ENCODE data around the gene MT1F.
A peak's percentile ranks its signal among the peaks of the same experiment; 100 is the strongest.
"Not testable (repeated sequence)": the region's sequence is repeated elsewhere in the genome, so short reads cannot be mapped to it uniquely, and the experiment has no call there.

Gene MT1F

DNA sequence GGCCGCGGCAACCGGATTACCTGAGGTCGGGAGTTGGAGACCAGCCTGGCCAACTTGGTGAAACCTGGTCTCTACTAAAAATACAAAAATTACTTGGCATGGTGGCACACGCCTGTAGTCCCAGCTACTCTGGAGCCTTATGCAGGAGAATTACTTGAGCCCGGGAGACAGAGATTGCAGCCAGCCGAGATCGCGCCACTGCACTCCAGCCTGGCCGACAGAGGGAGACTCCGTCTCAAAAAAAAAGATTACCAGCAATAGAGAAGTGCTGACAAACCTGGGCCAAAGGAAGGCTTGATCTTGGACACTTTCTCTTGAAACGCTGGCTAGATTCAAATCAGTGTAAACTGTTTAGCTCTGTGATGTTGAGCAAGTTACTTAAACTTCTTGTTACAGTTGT lies 16.2 kb downstream of the MT1F start:
- DNase-seq: peak; percentile 30

DNA sequence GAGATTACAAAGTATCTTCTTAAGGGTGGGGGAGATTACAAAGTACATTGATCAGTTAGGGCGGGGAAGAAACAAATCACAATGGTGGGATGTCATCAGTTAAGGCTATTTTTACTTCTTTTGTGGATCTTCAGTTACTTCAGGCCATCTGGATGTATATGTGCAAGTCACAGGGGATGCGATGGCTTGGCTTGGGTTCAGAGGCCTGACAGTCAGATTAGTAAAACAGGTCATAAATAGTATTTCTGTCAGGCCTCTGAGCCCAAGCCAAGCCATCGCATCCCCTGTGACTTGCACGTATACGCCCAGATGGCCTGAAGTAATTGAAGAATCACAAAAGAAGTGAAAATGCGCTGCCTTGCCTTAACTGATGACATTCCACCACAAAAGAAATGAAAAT lies 16.8 kb downstream of the MT1F start:
- not testable (repeated sequence) for DNase-seq

DNA sequence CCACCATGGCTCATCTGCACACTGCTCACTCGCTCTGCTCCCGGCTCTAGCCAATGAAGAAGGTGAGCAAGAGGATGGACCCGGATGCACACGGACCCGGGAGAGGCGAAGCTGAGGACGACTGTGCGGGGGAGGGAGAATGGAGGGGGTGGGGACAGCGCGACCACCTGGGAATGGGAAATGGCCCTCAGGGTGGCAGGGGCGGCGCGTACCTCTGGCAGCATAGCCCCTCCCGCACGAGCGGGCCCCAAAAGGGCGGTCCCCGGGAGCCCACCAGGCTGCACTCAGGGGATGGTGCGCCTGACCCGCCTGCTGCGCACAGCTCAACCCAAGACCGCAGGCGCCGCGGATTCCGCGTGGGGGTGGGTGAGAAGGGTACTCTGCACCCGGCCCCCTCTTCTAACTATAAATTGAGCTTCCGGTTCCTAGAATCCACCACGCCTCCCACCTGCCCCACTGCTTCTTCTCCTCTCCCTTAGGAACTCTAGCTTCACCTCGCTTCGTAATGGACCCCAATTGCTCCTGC lies 18.0 kb downstream of the MT1F start:
- DNase-seq: peak; percentile 20

DNA sequence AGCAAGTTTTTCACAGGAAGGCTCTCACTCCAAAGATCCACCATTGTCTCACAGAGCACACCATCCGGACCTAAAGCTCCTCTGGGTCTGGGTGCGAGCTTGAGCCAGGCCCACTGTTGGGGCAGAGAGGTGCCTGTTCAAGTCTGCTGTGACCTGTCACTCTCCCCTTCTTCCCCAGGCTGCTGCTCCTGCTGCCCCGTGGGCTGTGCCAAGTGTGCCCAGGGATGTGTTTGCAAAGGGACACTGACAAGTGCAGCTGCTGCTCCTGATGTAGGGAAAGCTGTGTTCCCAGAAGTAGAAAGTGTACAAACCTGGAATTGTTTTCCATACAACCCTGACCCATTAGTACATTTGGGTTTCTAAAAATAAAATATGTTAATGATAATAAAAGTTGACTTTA lies 19.7 kb downstream of the MT1F start:
- DNase-seq: no peak

DNA sequence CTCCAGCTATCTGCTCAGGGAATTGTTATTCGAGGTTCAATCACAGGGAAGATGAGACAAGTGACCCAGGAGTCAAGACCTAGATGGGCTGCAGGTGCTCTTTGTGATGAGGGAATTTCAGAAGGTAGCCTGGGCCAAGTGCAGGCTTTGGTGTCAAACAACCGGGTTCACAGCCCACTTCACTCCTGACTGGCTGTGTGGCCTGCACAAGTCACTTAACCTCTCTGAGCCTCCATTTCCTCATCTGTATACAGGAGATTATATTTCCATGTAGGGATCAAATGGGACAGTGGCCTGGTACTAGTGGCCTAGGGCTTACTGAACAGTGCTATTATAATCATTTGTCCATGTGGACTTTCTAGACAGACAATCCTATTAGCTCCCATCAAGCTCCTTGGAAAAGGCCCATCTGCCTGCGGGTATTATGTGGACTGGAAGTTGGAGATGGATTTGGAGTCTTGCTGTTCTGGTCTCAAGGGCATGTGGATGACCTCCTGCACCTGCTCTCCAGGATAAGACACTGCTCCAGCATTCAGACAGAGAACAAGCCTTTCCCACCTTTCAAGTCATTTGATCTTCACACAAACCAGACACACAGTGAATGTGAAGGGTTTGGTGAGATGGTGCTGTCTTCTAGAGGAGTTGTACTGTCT lies 21.4 kb downstream of the MT1F start:
- DNase-seq: no peak

DNA sequence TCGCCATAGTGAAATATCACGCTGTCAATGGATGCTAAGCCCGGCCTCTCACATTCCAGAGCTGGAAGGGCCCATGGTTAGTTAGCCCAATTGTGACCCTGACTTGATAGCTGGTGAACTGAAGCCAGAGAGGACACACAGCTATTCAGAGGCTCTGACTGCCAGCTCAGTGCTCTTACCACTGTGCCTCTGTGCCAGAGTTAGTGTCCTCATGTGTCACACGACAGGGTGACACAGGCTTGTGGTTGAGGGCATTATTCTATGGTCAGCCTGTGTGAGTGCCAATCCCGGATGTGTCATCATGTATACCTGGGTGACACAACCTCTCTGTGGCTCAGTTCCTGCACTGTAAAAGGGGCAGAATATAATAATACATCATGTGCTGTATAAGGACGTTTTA lies 22.1 kb downstream of the MT1F start:
- peak; percentile 38 for DNase-seq

DNA sequence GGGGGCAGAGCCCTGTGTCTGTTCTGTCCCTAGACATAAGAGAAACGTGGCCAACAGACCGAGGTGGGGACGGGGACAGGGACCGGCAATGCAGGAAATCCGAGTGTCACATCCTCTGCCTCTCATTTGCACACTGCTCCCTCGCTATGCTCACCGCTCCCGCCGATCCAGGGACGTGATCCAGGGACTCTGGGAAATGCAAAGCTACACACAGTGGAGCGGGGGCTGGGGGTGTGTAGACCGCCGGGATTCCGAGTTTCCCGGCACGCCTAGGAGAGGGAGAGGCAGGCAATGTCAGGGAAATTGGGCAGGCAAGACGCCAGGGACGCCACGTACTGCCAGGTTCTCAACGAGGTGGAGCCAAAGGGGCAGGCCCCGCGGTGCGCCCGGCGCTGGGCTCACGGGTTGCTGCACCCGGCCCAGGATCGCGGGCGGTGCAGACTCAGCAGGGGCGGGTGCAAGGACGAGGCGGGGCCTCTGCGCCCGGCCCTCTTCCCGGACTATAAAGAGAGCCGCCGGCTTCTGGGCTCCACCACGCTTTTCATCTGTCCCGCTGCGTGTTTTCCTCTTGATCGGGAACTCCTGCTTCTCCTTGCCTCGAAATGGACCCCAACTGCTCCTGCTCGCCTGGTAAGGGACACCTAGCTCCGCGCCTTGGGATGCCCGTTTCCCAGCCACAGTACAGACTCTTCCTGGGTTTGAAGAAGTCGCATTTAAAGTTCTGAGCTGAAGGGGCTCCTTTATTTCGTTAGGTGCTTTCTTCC lies 24.4 kb downstream of the MT1F start, which contains the start of gene MT1X:
Gene MT1X, plus strand, starts transcription at position 532 of the 764 bp plus-strand sequence. Its CDS starts 71 bp downstream, at position 603.
- peak; percentile 93 for DNase-seq

DNA sequence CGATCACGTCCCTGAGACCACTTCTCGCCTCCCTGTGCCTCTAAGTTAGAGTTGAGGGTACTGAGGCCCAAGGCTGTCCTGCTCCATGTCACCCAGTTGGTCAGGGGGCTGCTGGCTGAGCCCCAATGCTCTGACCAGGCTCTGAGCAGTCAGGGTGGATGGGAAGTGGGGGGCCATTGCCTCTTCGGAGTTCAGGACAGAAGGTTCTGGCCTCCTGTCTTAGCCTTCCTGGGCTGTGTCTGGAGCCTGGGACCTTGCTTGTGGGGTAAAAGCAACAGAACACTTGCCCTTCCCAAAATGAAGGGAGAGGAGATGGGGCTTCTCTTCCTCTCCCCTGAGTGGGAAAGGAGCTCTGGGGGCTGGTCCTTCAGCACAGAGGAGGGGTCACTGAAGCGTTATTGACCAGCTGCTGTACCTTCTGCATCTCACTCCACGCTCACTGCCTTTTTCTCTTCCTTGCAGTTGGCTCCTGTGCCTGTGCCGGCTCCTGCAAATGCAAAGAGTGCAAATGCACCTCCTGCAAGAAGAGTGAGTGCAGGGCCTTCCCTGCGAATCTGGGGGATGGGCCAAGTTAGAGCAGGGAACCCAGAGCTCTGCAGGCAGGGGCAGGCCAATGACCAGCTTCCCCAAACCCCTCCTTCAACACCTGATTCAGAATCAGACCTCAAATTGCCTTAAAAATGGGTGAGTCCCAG lies 25.1 kb downstream of the MT1F start:
- DNase-seq: peak; percentile 14

DNA sequence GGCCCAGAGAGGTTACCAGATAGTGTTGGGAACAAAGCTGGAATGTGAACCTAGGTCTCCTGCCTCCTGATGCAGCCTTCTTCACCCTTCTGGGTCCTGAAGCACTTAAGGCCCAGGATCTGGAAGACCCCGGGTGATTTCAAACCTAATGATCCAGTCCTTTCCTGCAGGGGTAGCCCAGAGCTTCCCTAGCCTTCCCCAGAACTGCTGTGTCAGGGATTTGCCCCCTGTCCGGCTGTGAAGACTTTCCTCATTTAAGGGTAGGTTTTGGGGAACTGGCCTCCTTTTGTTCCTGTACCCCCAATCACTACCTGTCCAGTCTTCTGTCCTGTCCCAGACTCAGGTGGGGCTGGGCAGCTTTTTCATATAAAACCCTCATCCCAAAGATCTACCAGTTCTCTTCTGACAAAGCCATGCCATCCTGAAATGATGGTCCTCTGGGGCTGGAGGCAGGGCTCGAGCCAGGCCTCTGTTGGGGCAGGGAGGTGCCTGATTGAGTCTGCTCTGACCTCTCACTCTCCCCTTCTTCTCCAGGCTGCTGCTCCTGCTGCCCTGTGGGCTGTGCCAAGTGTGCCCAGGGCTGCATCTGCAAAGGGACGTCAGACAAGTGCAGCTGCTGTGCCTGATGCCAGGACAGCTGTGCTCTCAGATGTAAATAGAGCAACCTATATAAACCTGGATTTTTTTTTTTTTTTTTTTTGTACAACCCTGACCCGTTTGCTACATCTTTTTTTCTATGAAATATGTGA lies 25.8 kb downstream of the MT1F start:
- DNase-seq: no peak

DNA sequence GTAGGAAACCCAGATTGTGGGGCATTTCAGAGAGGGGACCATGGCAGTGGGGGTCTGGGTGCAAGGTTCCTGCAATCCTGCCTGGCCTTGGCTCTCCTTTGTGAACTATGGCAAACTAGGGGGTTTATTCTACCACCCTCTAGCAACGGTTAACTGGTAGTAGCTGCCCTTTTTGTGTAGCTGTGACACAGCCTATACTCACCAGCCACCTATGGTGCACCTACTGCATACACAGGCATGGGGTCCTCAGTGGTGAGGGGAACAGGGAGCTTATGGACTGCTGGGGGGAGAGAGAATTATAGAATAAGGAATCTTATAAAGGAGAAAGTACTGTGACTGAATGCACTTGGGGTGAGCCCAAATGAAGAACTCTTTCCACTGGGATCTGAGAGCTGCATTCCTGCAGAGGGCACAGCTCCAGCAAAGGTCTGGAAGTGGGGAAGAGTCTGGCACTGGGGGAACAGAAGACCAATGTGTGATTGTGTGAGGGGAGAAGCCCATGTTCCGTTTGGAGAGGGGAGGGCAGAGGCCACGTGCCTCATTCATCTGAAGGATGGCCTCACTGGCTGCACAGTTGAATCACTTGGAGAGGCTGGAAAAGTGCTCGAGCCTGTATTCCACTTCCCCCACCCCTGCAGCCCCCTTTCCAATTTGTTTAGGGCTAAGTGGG lies 26.6 kb downstream of the MT1F start:
- DNase-seq: no peak

DNA sequence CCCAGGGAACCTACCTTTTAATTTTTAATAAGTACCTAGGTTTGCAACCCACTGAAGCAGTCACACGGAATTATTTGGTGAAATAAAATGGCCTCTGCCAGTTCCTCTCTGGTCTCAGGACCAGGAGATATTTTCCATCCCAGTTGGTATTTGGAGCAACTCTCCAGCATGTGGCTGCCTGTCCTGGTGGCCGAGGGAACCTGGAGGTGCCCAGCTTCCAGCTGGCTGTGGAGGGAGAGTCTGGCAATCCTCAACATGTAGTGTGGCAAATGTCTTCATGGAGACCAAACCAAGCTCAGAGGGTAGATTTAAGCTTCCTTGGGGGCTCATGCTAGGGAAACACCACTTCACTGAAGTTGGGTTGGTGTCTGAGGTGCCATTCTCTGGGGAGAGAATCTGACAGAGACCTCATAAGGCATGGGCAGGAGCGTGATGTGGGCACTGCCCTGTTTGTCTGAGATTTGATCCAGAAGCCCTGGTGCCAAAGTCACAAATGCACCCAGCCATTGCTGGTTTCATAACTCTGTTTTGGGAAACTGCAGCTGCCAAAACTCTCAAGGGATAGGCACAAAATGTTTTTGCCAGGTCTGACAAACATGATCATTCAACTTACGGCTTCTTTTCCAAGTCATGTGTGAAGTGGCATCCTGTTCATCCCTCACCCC lies 27.3 kb downstream of the MT1F start:
- no peak for DNase-seq

DNA sequence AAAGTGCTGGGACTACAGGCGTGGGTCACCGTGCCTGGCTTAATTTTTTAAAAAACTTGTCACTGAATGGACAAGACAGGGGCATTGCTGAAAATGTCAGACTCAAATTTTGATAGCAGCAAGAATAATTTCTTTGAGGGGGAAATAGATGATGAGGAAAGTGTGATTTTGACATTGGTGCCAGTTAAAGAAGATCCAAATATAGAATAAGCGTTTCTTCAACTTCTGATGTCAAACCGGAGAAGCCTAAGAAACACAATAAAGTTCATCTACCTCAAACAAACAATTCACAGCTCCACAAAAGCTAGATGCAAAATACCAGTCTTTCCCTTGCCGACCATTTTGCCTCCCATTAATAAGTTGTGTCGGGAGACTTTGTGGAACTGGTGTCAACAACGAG lies 29.0 kb downstream of the MT1F start:
- DNase-seq: no peak

DNA sequence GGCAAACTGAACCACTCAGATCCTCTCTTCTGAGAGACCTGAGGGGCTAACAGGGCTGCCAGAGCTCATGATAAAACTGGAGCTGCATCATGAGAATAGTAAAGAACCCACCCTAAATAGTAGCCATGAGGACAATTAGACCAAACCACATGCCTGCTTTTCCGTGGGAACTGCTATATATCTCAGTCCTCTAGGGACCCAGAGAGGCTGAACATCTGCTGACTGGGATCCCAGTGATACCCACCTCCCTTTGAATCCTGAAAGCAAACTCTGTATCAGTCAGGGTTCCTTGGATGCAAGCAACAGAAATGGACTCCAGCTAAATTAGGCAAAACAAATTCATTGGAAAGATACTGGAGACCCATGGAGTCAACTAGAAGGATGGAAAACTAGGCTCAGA lies 31.0 kb downstream of the MT1F start:
- DNase-seq: no peak

DNA sequence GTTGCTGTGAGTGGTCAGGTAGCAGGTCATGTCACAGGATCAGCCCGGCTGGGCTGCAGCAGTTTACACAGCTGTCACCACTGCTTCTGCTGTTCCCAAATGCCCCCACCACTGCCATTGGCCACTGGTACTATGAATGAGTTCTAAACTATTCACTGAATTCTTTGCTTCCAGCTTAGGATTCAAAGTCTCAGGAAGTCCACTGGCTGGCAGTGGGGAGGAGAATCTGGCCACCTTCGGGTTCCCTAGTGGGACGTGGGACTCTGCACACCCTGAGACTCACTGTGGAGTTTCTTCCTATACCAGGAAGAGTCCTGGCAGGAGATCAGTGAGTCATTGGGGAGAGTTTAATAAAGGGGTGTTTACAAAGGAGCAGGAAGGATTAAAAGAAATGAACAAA lies 31.4 kb downstream of the MT1F start:
- DNase-seq: no peak

DNA sequence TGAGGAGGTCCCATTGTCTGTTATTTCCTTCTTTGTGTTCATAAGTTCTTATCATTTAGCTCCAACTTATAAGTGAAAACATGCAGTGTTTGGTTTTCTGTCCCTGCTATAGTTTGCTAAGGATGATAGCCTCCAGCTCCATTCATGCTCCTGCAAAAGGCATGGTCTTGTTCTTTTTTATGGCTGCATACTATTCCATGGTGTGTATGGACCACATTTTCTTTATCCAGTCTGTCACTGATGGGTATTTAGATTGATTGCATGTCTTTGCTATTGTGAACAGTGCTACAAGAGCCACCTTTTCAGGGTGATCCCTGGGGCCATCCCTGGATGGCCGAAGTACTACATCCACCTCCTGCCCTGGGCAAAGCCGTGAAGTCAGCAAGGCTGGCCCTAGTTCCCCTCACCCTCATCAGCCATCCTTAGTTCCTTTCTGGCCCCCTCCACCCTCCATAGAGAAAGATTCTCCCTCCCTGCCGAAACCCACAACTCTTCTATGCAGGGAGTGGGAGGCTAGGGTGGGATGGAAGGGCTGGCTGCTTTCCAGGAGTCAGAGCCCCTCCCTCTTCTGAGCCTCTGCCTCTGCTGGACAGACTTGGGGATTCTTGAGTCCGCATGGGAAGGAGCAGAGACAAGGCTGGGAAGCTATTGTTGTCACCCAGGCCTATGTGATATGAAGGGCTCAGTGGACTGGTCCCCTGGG lies 32.8 kb downstream of the MT1F start:
- no peak for DNase-seq

DNA sequence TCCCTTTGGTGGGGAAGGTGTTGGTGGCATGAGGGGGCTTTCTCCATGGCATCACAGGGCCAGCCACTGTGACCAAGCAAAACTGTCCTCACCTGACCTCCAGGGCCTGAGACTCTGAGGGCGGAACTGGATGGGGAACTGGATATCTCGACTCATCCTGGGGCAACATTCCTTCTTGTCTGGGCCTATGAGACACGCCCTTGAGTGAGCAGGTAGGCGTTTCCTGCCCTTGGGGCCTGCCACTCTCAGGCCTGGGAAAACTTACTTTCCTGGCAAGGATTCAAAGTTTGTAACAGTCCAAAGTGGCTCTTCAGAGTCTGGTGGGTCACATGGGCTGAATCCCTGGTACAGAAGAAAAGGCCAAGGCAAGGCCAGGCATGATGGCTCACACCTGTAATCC lies 34.1 kb downstream of the MT1F start:
- DNase-seq: no peak

DNA sequence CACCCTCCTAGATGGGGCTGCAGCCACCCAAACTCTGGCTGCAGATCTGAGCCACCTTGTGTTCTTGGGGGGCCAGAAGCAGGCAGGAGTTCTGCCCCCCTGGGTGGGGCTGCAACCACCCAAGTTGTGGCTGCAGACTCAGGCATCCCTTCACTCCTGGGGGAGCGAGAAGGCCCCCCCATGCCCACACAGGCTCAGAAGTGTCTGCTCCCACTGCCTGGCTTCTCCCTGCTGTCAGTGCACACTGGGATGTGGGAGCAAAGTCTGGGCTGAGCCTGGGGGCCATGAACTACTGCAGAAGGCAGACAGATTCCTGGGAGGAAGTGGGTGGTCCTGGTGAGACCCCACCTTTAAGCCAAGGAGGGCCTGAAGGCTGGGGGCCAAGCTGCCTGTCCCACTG lies 37.5 kb downstream of the MT1F start:
- DNase-seq: no peak

DNA sequence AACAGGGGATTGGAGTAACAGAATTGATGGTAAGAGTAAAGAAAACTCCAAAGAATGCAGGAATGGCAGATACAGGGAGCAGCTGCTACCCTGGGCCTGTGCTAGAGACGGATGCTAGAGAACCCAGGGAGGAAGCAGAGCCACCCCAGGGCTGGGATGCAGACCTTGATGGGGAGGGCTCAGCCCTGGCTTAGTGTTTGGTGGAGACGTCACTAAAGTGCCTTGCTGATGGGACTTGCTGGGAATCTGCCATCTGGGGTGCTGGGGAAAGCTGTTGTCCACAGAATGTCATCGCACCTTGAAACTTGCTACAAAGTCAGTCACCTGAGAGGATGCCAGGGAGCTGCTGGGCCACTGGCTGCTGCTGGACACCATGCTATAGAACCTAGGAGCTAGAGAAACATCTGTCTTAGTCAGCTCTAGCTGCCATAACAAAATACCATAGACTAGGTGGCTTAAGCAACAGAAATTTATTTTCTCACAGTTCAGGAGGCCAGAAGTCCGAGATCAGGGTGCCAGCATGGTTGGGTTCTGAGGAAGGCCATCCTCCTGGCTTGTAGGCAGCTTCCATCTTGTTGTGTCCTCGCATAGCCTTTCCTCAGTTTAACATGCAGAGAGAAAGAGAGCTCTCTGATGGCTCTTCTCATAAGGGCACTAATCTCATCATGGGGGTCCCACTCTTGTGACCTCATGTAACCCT lies 39.8 kb downstream of the MT1F start:
- DNase-seq: no peak

DNA sequence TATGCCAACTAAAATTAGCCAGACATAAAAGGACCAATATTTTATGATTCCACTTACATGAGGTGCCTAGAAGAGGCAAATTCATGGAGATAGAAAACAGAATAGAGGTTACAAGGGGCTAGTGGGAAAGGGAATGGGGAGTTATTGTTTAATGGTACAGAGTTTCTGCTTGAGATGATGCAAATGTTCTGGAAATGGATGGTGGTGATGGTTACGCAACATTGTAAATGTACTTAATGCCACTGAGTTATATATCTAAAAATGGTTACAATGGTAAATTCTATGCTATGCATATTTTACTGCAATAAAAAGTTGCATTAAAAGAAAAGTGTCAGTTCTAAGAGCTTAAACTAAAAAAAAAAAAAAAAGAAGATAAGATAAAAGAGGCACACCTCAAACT lies 42.4 kb downstream of the MT1F start:
- DNase-seq: no peak

DNA sequence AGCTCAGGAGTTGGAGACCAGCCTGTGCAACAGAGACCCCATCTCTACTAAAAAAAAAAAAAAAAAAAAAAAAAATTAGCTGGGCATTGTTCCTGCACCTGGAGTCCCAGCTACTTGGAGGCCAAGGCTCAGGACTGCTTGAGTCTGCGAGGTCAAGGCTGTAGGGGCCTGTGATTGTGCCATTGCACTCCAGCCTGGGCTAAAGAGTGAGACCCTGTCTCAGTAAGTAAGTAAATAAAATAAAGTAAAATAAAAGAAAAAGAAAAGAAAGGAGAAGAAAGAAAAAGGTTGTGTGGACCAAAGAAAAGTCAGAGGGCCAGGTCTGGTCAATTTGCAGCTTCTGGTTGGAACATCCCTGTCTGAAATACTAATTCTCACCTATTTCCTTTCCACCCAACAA lies 42.9 kb downstream of the MT1F start:
- DNase-seq: no peak

DNA sequence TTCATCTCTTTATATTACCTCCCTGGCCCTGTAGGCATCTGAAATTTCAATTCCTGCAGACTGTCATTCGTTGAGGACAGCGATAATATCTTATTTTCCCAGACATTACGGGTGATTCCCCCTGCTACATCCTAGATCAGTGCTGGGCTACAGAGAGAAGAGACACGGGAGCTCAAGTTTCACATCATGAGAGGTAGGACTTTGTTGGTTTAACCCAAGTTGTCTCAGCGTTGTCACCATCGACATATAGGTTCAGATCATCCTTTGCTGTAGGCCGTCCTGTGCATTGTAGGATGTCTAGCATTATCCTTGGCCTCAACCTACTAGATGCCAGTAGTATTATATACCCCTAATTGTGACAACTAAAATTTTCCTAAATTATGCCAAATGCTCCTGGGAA lies 43.8 kb downstream of the MT1F start:
- DNase-seq: no peak
